IMR-90 (cell line): ENCODE measurements around the gene APOH. TPM values are rescaled to one million over a fixed set of nuclear protein-coding genes. Genes with fewer than 3 reads are reported as not detected.

Source experiments
- ATAC-seq: fragments of 200-7000 bp; cut with Tn5 transposase; 2 replicates; pipeline ENCODE4 v1.9.1; 2020; ENCODE audit warnings: low read depth, mild to moderate bottlenecking, moderate library complexity
- BruUV-seq: library from RNA; stranded (reverse); fragments of 400-500 nt; replicated peaks from 2 replicates; lab custom pipeline; 2021; lab: Mats Ljungman, UMichigan
- CTCF ChIA-PET: fragments of 300-600 bp; formaldehyde crosslinking; extraction: SDS; loops from one replicate; lab custom pipeline; 2021; ENCODE audit warnings: antibody characterized with exemption; lab: Yijun Ruan, JAX
- POLR2A ChIA-PET: fragments of 300-600 bp; sonication (Branson Sonifier 250); formaldehyde crosslinking; loops from one replicate; lab custom pipeline; 2022; ENCODE audit warnings: antibody characterized with exemption; ENCODE audit not compliant: unreplicated experiment; lab: Charles Lee
- DNase-seq: peaks from one replicate; pipeline ENCODE4 v3.0.0; 2013
- H2AFZ ChIP-seq: replicated peaks from 2 replicates; pipeline ENCODE3; 2013; ENCODE audit warnings: low read length, mild to moderate bottlenecking; ENCODE audit not compliant: poor library complexity
- H2AK5ac ChIP-seq: 2 replicates; pipeline ENCODE4 v1.6.1; 2013; ENCODE audit warnings: low read depth, low read length, inconsistent platforms
- H2AK9ac ChIP-seq: replicated peaks from 2 replicates; pipeline ENCODE3; 2013; ENCODE audit warnings: mild to moderate bottlenecking, low read depth, low read length, moderate library complexity; ENCODE audit not compliant: poor library complexity
- H2BK120ac ChIP-seq: 2 replicates; pipeline ENCODE4 v1.6.1; 2013; ENCODE audit warnings: low read depth, low read length, inconsistent platforms
- H2BK15ac ChIP-seq: 3 replicates; pipeline ENCODE4 v1.6.1; 2013; ENCODE audit warnings: low read depth, low read length, inconsistent platforms
- H2BK20ac ChIP-seq: 2 replicates; pipeline ENCODE4 v1.6.1; 2013; ENCODE audit warnings: low read depth, mild to moderate bottlenecking, inconsistent platforms, low read length, moderate library complexity
- H2BK5ac ChIP-seq: 2 replicates; pipeline ENCODE4 v1.6.1; 2013; ENCODE audit warnings: mild to moderate bottlenecking, low read depth, low read length, inconsistent platforms; ENCODE audit not compliant: poor library complexity, severe bottlenecking
- H3K14ac ChIP-seq: replicated peaks from 2 replicates; pipeline ENCODE4 v1.6.1; 2013; ENCODE audit warnings: low read depth, low read length, inconsistent platforms
- H3K18ac ChIP-seq: 2 replicates; pipeline ENCODE4 v1.6.1; 2013; ENCODE audit warnings: low read depth, low read length, control low read depth
- H3K23ac ChIP-seq: 2 replicates; pipeline ENCODE4 v1.6.1; 2013; ENCODE audit warnings: low read depth, low read length, inconsistent platforms
- H3K27ac ChIP-seq: 2 replicates; pipeline ENCODE4 v1.5.1; 2013; ENCODE audit warnings: mild to moderate bottlenecking, control low read depth, low read length; ENCODE audit not compliant: insufficient read depth
- H3K27me3 ChIP-seq: 2 replicates; pipeline ENCODE4 v1.6.1; 2013; ENCODE audit warnings: low read length; ENCODE audit not compliant: control insufficient read depth, insufficient read depth
- H3K36me3 ChIP-seq: 2 replicates; pipeline ENCODE4 v1.6.1; 2013; ENCODE audit warnings: low read length, mixed read lengths; ENCODE audit not compliant: control insufficient read depth, insufficient read depth
- H3K4ac ChIP-seq: 2 replicates; pipeline ENCODE4 v1.6.1; 2013; ENCODE audit warnings: low read depth, low read length, inconsistent platforms
- H3K4me1 ChIP-seq: 2 replicates; pipeline ENCODE4 v1.6.1; 2013; ENCODE audit warnings: low read length, mixed read lengths; ENCODE audit not compliant: control insufficient read depth, insufficient read depth
- H3K4me2 ChIP-seq: 2 replicates; pipeline ENCODE4 v1.6.1; 2013; ENCODE audit warnings: low read depth, mild to moderate bottlenecking, control low read depth, low read length, moderate library complexity
- H3K4me3 ChIP-seq: 2 replicates; pipeline ENCODE4 v1.5.1; 2013; ENCODE audit warnings: low read depth, mild to moderate bottlenecking, control low read depth, low read length, moderate library complexity; ENCODE audit not compliant: insufficient read depth
- H3K56ac ChIP-seq: 2 replicates; pipeline ENCODE4 v1.6.1; 2013; ENCODE audit warnings: low read length, inconsistent platforms; ENCODE audit not compliant: insufficient read depth; ENCODE audit errors: extremely low read depth
- H3K79me1 ChIP-seq, 2 experiments: 2 replicates each; pipeline ENCODE4 v1.6.1; 2013; ENCODE audit warnings: low read length in 2 of 2, inconsistent platforms in 1 of 2, low read depth in 1 of 2
- H3K9ac ChIP-seq: 2 replicates; pipeline ENCODE4 v1.6.1; 2013; ENCODE audit warnings: low read depth, low read length, control low read depth
- H3K9me1 ChIP-seq: 2 replicates; pipeline ENCODE4 v1.6.1; 2013; ENCODE audit warnings: low read length, inconsistent platforms; ENCODE audit not compliant: insufficient read depth
- H3K9me3 ChIP-seq: 2 replicates; pipeline ENCODE4 v1.6.1; 2013; ENCODE audit warnings: low read length; ENCODE audit not compliant: control insufficient read depth, insufficient read depth
- H4K20me1 ChIP-seq: 2 replicates; pipeline ENCODE4 v1.6.1; 2013; ENCODE audit warnings: low read length, inconsistent platforms; ENCODE audit not compliant: insufficient read depth
- H4K5ac ChIP-seq: 2 replicates; pipeline ENCODE4 v1.6.1; 2013; ENCODE audit warnings: mild to moderate bottlenecking, low read depth, low read length, control low read depth
- H4K8ac ChIP-seq, 2 experiments: 2 replicates each; pipeline ENCODE4 v1.6.1; 2013; ENCODE audit warnings: low read depth in 2 of 2, low read length in 2 of 2, control low read depth in 1 of 2, inconsistent platforms in 1 of 2
- H4K91ac ChIP-seq: 2 replicates; pipeline ENCODE4 v1.6.1; 2013; ENCODE audit warnings: low read depth, low read length, inconsistent platforms; ENCODE audit not compliant: insufficient read depth
- ELK1 ChIP-seq: fragments of 150-350 bp; IDR thresholded peaks from 2 replicates; pipeline ENCODE4 v1.6.1; 2016; ENCODE audit warnings: low read depth, mild to moderate bottlenecking, low read length, moderate library complexity, borderline replicate concordance
- MAFK ChIP-seq: IDR thresholded peaks from 2 replicates; pipeline ENCODE4 v1.6.1; 2012; ENCODE audit warnings: low read depth, low read length, improper control_type of control experiment
- MXI1 ChIP-seq: IDR thresholded peaks from 2 replicates; pipeline ENCODE4 v1.6.1; 2012; ENCODE audit warnings: low read depth, mild to moderate bottlenecking, low read length, moderate library complexity, borderline replicate concordance
- RAD21 ChIP-seq: IDR thresholded peaks from 2 replicates; pipeline ENCODE4 v1.6.1; 2012; ENCODE audit warnings: low read length, improper control_type of control experiment
- RFX5 ChIP-seq: IDR thresholded peaks from 2 replicates; pipeline ENCODE4 v1.8.0; 2012; ENCODE audit warnings: low read depth, mild to moderate bottlenecking, low read length, moderate library complexity
- USF2 ChIP-seq: fragments of 150-350 bp; IDR thresholded peaks from 2 replicates; pipeline ENCODE4 v1.6.1; 2017; ENCODE audit warnings: mild to moderate bottlenecking, antibody characterized with exemption, low read length, low read depth
- WGBS, 2 experiments: methylation state at CpG; one replicate each; pipeline versions ENCODE4 v1.1.5 to v1.1.7; 2013; ENCODE audit warnings: missing lambda C conversion rate in 2 of 2; ENCODE audit not compliant: insufficient read length in 1 of 2; ENCODE audit errors: extremely low coverage in 2 of 2; 5-methylcytosine and 5-hydroxymethylcytosine counted together
- dilution Hi-C: fragments of 300-500 bp; cut with HindIII; formaldehyde crosslinking; loops from one replicate; pipeline ENCODE4 v1.14.3; 2018; ENCODE audit warnings: low sequenced_read_pairs; ENCODE audit not compliant: unreplicated experiment
- in situ Hi-C: fragments of 300-500 bp; cut with MboI; formaldehyde crosslinking; loops from 3 replicates; pipeline ENCODE4 v1.14.3; 2019; ENCODE audit warnings: low sequenced_read_pairs, inconsistent platforms, mixed read lengths
- intact Hi-C: fragments of 100-400 bp; cut with micrococcal nuclease; formaldehyde crosslinking; loops from 2 replicates; pipeline ENCODE4 v1.10.0; 2022
- polyA plus RNA-seq, 3 experiments: library from polyadenylated mRNA; depleted of rRNA; stranded (reverse); fragments of >200 nt; gene quantifications; 2 replicates each; pipeline ENCODE4 v1.2.3, GENCODE V29; 2012; ENCODE audit warnings: low replicate concordance in 1 of 3
- total RNA-seq: library from RNA; depleted of rRNA; stranded (reverse); fragments of >200 nt; gene quantifications from 2 replicates; pipeline ENCODE4 v1.2.3, GENCODE V29; 2012

APOH gene
- total and polyA plus RNA-seq, 2 of the 4 experiments (the other 2 are of a cell fraction): not detected

- no CpG with 5 or more reads among the region's 5 CpGs for WGBS, 2 experiments
- in situ Hi-C loops: loop anchor here (5.0 to 25.0 kb wide), 2 partner anchors 605 to 935 kb away; partner anchors contain the start of gene AXIN2
Observed at GRCh38 chr17:66167189-66167815, 61.9 kb downstream of the APOH start.

More at GRCh38 chr17:66167189-66167815, 61.9 kb downstream of the APOH start:
- no peaks in the 10 kb centered on the region for H3K27me3 ChIP-seq
- no peak for DNase-seq
- H4K20me1 ChIP-seq: no peaks in the 10 kb centered on the region
- H2BK20ac ChIP-seq: no peak overlapping the region
- H3K18ac ChIP-seq: no peak overlapping the region
- H3K4me1 ChIP-seq: no peaks in the 10 kb centered on the region
- no peak overlapping the region for H2AFZ ChIP-seq
- dilution Hi-C loops: no loop called here
- no TSS peak for BruUV-seq
- ChIA-PET POLR2A (no interaction called here), CTCF (interaction anchor here (1.5 kb wide), 1 partner anchor 890 kb away, joined by 3 read pairs; no protein-coding TSS in a partner anchor)
- H3K36me3 ChIP-seq: no peaks in the 10 kb centered on the region
- no peak for TF ChIP-seq RFX5
- no peak for TF ChIP-seq ELK1
- TF ChIP-seq MAFK: peak; percentile 94
- no peak for TF ChIP-seq USF2
- no peak for TF ChIP-seq RAD21
- TF ChIP-seq MXI1: no peak
- H2BK120ac ChIP-seq: no peak overlapping the region
- H3K23ac ChIP-seq: no peak overlapping the region
- H2BK15ac ChIP-seq: no peak overlapping the region
- no peaks in the 10 kb centered on the region for H3K9me3 ChIP-seq
- no peak overlapping the region for H3K4me2 ChIP-seq
- H3K27ac ChIP-seq: no peak overlapping the region
- no peak overlapping the region for H4K8ac ChIP-seq
- H3K9me1 ChIP-seq: peaks cover 2% of the 10 kb centered on the region; the same call in 1 of the 2 replicates
- no peak overlapping the region for H3K4ac ChIP-seq
- ATAC-seq: 0 out of 2 replicates have a peak, but pooled peaks have one; percentile 27
- intact Hi-C loops: no loop called here
- no peak overlapping the region for H3K9ac ChIP-seq
- H2BK5ac ChIP-seq: no peak overlapping the region
- no peaks in the 10 kb centered on the region; a peak in 1 of 4 replicates for H3K79me1 ChIP-seq
- no peak overlapping the region for H2AK9ac ChIP-seq
- H4K91ac ChIP-seq: no peak overlapping the region
- no peak overlapping the region for H4K5ac ChIP-seq
- H3K14ac ChIP-seq: no peak overlapping the region; the same call in 1 of the 2 replicates
- no peak overlapping the region for H2AK5ac ChIP-seq
- no peak overlapping the region for H3K4me3 ChIP-seq
- no peak overlapping the region for H3K56ac ChIP-seq
